UCSD-AML1 (cell line): ENCODE results near the gene CELA1.

Experiments used
- DNase-seq: peaks from one replicate; lab custom pipeline; 2025; ENCODE audit not compliant: unreplicated experiment; lab: John Stamatoyannopoulos, UW

Gene CELA1

DNA sequence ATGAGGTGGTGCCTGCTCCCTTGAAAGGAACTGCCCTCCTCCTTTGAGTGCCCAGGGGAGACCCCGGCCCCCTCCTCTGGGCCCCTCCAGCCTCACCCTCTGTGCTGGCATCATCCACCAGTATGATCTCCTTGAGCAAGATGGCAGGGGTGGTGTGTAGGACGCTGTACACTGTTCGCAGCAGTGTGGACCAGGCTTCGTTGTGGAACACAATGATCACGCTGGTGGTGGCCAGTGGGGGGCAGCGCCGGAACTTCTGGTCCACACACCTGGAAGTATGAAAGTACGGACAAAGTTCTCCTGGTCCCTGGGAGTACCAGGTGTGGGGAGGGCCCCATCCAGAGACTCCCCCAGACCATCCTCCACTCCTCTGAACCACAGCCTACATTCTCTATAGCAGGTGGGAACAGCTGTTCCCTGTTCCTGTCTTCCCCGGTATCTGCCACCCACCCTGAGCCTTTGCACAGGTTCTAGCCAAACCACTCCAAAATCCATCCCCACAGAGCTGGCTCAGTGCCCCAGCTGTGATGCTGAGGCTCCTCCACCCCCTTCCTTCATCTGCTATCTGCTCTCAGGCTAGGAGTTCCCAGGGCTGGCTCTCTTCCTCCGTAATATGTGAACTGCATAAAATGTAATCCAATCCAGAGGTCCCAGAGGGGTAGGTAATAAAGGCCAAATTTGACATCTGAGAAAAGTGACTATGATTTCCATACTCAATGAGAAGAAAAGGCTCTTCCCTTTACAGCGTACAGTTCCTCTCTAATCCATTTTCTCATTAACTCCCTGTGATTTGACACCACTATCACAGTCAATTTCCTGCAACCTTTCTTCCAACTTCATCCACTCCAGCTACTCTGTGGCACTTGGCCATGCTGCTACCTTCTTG lies 30.9 kb upstream of the CELA1 start:
- no peak for DNase-seq

DNA sequence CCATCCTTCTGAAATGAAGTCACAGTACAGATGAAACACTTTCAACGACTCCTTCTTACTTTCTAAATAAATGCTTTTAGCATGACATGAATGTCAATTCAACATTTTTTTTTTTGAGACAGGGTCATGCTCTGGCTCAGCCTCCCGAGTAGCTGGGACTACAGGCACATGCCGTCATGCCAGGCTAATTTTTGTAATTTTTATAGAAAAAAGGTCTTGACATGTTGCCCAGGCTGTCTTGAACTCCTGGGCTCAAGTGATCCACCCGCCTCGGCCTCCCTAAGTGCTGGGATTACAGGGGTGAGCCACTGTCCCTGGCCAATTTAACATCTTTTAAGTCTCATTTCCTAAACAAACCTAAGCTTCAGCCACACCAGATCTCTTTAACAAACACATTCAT lies 28.4 kb upstream of the CELA1 start:
- DNase-seq = no peak

- DNase-seq = peak; percentile 46
Measured at GRCh38 chr12:51374361-51374760, 27.9 kb upstream of the CELA1 start.

- no peak for DNase-seq
Measured at GRCh38 chr12:51373187-51373586, 26.7 kb upstream of the CELA1 start.

DNA sequence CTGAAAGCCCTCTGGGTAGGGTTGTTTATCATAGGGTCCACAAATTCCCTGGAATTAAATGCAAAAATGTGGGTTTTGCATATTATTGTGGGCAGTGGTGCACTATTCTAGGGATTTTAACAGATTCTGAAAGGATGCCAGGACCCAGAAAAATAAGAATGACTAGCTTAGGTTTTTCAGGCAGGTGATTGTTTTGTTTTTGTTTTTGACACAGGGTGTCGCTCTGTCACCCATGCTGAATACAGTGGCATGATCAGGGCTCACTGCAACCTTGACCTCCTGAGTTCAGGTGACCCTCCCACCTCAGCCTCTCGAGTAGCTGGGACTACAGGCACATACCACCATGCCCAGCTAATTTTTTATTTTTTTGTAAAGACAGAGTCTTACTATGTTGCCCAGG lies 25.5 kb upstream of the CELA1 start:
- no peak for DNase-seq

DNA sequence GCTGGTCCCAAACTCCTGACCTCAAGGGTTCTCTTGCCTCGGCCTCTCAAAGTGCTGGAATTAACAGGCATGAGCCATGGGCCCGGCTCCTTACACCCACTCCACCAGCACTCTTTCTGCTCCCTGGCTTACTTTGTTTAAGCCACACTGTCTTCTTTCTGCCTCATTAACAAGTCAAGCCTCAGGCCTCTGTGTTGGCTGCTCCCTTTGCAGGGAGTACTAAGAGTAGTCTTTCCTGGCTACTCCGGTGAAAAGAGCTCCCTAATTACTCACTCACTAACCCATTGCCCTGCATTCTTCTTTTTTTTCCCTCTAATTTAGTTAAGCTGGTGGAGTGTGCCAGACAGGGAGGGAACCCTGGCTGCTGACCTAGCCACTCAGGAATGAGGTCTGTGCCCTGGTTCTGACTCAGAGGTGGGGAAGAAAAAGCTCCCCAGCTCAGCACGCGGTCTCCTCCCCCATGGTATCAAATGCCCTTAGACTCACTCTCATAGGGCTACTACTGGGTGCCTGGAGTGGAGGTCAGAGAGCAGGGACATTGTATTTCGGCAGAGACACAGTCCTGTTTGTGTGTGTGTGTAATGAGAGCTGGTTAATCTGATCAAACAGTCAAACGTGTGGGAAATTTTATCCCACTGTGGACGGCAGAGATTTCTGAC lies 24.9 kb upstream of the CELA1 start:
- DNase-seq = no peak

DNA sequence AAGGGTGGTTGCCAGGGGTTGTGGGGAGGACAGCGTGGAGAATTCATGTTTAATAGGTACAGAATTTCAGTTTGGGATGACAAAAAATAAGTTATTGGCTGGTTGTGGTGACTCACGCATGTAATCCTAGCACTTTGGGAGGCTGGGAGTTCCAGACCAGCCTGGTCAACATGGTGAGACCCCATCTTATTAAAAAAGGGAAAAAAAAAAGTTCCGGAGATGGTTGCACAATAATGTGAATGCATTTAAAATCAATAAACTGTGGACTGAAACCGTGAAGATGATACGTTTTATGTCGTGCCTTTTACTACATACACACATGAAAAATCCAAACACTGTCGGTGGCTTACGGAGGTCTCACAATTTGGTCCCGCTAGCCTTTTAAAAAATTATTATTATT lies 24.2 kb upstream of the CELA1 start:
- no peak for DNase-seq

DNA sequence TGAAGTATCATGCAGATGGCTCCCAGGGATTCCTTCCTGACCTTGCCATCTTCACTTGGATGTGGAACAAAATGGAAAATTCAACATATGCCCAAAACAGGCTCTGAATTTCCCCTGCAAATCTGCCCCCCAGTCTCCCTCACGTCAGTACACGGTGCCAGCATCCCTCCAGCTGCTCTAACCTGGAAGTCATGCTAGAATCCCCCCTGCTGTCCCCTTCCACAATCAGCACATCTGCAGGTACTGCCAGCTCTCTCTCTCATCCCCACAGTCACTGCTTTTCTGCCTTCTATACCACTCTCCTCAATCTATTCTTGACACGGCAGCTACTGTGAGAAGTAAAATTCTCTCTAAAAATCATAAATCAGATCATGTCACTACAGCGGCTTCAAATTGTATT lies 23.1 kb upstream of the CELA1 start:
- no peak for DNase-seq

GRCh38 chr12:51368640-51369517 lies 22.4 kb upstream of the CELA1 start:
- DNase-seq = peak; percentile 92

- DNase-seq = no peak
Measured at GRCh38 chr12:51365276-51365675, 18.8 kb upstream of the CELA1 start.

- DNase-seq = no peak
Measured at GRCh38 chr12:51364001-51364400, 17.5 kb upstream of the CELA1 start.

- DNase-seq = no peak
Measured at GRCh38 chr12:51362747-51363342, 16.4 kb upstream of the CELA1 start.

DNA sequence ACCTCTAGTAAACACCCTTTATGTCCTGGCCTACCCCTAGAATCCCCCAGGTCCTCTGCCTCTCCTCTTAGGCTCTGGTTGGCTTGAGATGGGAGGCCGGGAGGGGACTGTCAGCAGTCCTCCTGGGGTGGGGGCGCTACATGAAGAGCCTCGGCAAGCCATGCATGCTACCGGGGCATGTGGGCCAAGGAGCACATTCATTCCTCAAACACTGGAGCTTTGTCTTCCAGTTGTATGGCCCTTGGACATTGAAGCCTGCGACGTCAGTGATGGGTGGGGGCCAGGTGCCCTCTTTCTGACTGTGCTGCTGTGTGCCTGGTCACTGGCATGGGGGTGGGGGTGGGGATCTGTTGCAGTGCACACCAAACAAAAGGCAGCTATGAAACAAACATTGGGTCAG lies 15.8 kb upstream of the CELA1 start:
- no peak for DNase-seq

- no peak for DNase-seq
Measured at GRCh38 chr12:51361161-51362016, 14.9 kb upstream of the CELA1 start.

DNA sequence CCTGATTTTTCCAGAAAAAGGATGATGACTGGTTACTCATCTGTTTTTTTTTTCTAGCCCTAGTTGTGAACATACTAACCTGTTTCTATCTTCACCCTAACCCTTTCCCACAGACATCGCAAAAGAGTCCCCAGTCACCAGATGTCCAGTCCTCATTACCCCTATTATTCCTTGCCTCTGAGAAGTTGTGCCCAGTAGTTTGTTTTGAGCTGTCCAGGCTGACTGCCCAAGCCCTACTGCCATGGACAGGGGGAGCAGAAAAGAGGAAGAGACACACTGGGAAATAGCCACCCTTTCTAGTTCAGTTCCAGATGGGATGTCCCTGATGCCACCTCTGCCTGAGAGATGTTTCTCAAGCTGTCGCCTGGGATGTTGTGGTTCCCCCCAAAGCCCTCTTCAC lies 13.8 kb upstream of the CELA1 start:
- DNase-seq = no peak

- no peak for DNase-seq
Measured at GRCh38 chr12:51359851-51360250, 13.4 kb upstream of the CELA1 start.

- DNase-seq = no peak
Measured at GRCh38 chr12:51358496-51358895, 12.0 kb upstream of the CELA1 start.

DNA sequence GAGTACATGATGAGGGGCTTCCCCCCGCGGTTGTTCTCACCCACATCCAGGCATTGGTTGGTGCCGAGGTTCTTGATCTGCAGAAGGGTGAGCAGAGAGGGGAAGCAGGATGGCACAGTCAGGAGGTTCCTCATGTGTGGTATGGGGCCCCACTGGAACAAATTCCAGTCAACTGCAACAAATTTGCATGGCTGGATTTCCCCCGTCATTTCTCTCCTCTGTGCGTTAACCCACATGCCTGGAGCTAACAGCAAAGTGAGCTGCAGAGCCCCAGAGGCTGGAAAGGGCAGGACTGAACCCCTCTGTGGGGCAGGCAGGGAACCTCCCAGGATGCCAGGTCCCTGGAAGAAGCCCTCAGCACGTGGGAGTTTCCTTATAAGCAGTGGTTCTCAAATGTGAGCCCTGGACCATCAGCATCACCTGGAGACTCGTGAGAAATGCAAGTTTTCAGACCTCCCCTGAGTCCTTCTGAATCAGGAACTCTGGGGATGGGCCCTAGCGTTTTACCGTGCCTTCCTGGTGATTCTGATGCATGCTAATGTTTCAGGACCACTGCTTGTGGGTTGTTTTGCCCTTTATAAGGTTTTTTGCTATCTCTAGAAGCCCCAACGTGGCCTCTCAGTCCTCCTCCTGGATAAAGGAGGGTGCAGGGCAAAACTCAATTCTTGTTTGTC lies 11.0 kb upstream of the CELA1 start:
- DNase-seq = no peak

GRCh38 chr12:51351913-51352532 lies 5.5 kb upstream of the CELA1 start:
- peak; percentile 51 for DNase-seq
